SKM-1 (cell line): ENCODE measurements around the gene CLCNKB.

Source experiments
- DNase-seq: peaks from one replicate; lab custom pipeline; 2025; ENCODE audit not compliant: unreplicated experiment; lab: John Stamatoyannopoulos, UW

CLCNKB gene

DNA sequence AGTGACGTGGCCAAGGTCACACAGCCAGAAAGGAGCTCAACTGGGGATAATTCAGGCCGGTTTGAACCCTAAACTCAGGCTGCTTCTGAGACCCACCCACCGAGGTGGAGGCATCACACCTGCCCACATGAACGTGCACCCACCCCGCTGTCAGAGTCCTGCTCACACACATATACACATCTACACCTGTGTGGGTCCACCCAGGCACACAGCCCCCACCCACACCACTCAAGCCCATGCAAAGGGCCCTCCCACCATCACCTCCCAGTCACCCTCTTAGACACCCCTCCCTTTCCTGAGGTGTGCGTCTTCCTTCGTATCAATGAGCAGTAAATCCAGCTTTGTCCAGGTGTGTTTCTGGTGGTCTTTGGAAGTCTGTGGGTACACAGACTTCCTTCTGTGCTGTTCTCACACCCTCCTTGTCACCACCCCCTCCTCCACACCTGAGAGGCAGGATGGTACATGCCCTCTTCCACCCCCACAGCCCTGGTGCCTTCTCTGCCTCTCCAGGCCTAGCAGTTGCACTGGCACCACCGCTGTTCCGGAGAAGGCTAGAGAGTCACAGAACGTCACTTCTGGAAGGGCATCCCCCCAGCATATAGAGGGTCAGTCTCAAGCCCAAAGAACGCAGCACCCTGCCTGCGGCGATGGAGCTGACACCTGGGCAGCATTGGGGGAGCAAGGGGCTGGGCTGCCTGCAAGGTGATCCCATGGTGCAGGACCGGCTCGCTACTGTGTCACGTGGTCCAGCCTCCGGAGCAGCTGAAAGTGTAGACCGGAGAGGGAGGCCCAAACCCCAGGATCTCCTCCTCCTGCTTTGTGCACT is 48.7 kb downstream of the CLCNKB start:
- DNase-seq, result no peak

DNA sequence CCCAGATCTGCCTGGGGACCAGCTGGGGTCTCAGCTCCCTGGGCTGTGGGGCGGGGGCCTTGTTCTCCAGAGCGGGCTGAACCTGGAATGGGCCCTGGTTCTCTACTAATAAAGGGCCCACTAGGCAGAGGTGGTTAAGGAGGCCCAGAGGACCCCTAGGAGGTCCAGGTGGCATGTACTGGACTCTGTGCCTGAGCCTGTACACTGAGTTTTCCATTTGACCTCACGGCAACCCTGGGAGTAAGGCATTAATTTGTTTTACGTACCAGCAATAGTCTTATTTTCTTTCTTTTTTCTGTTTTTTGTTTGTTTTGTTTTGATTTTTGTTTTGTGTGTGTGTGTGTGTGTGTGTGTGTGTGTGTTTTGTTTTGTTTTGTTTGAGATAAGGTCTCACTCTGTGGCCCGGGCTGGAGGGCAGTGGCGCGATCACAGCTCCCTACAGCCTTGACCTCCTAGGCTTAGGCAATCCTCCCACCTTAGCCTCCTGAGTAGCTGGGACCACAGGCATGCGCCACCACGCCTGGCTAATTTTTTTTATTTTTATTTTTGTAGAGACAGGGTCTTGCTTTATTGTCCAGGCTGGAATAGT is 49.4 kb downstream of the CLCNKB start:
- DNase-seq, result no peak

DNA sequence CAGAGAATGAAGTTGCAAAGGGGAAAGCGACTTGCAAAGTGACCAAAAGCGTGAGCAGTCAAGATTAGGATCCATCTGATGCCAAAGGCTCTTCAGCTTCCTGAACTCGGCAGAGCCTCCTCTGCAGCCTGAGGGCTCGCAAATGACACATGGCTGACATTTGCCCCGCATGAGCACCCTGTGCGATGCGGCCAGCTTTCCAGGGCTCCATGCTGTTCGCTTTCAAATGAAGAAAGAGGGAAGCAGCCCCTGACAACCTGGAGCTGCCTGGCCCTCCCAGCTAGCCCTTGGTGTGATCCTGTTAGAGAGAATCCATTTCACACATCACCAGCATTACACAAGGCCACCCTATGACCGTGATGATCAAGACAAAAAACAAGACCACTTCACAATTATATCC is 50.0 kb downstream of the CLCNKB start:
- DNase-seq, result no peak

DNA sequence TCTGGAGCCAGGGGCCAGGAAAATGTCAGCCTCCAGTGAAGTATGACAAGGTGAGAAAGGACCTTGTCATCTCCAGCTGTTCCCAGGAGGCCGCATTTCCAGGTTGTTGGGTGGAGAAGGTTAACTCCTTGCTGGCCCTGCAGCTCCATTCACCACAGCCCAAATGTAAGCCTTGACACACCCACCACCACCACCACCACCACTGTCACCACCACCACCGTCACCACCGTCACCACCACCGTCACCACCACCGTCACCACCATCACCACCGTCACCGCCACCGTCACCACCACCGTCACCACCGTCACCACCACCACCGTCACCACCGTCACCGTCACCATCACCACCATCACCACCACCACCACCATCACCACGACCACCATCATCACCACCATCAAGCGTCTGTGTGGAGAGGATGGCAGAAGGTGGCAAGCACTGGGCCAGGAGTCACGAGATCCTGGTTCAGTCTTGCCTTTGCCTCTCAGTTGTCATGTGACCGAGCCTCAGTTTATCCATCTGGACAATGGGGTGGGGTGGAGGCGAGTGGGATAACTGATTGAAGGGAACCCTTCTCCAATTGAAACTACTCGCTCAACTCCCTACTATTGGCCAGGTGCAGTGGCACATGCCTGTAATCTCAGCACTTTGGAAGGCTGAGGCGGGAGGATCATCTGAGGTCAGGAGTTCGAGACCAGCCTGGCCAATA is 51.0 kb downstream of the CLCNKB start:
- no peak for DNase-seq

DNA sequence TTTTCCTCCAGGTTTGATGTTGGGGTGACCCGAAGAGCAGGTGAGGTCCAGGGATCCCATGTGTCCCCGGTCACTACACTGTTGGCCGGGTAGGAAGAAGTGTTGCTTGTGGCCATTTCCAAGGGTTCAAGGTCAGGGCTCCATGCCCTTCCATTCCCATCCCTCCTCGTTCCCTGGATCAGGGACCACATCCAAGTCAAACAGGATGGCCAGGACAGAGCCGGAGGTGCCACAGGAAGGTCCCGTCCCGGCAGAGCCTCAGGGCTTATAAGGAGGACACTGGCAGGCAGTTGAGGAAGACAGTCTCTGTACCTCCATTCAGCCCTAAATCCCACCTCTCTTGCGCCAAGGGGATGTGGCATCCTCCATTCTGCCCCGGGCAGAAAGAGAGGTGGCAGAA is 51.9 kb downstream of the CLCNKB start:
- DNase-seq, result no peak

DNA sequence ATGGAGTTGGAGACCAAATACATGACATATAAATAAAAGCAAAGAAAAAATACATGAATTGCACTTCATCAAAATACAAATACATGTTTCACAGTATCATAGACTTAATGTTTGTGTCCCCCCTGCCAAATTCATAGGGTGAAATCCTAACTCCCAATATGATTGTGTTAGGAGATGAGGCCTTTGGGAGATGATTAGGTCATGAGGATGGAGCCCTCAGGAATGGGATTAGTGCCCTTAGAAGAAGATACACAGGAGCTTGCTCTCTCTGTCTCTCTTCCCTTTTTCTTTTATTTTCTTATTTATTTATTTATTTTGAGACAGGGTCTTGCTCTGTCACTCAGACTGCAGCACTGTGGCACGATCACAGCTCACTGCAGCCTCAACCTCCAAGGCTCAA is 55.8 kb downstream of the CLCNKB start:
- no peak for DNase-seq

DNA sequence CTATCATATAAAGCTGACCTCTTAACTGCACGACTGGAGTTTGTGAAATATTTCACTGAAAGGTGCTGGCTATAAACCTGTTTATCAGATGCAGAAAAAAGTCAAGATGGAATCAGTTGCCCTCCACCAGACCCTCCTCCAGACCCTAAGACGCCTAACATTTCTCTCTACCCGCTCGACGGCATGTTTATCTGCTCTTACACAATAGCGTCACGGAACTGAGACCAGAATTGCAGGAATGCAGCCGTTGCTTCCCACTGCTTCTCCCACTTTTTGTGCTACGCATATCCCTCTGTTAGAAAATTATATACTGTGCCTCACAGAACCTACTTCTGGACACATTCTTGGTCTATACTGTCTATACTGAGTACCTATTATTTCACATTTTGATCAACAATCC is 58.0 kb downstream of the CLCNKB start:
- no peak for DNase-seq
